K562 (cell line): Measurements from ENCODE around the gene SETD1B. TPM values are rescaled to one million over a fixed set of nuclear protein-coding genes. Genes with fewer than 3 reads are reported as not detected.

Experiments
- BRD4 ChIP-seq: fragments of 200-600 bp; sonication (generic); IDR thresholded peaks from 2 replicates; pipeline ENCODE4 v1.6.1; 2017; ENCODE audit warnings: inconsistent platforms
- CBFB ChIP-seq: sonication (generic); formaldehyde crosslinking; IDR thresholded peaks from 2 replicates; pipeline ENCODE4 v1.4.0; 2020; ENCODE audit warnings: mild to moderate bottlenecking, missing genetic modification reagents
- CHD4 ChIP-seq: fragments of 200-600 bp; sonication (generic); IDR thresholded peaks from 3 replicates; pipeline ENCODE4 v1.6.1; 2012; ENCODE audit warnings: low read depth, mild to moderate bottlenecking, mixed read lengths, low read length, inconsistent platforms; ENCODE audit not compliant: insufficient read depth, insufficient replicate concordance, poor library complexity, severe bottlenecking
- E2F3 ChIP-seq: fragments of 250-450 bp; sonication (Bioruptor Pico); IDR thresholded peaks from 2 replicates; pipeline ENCODE4 v1.4.0; 2020; ENCODE audit warnings: mild to moderate bottlenecking
- EP400 ChIP-seq: fragments of 450-650 bp; IDR thresholded peaks from 2 replicates; pipeline ENCODE4 v1.6.1; 2017; ENCODE audit warnings: antibody characterized with exemption, mild to moderate bottlenecking, moderate library complexity
- MTA3 ChIP-seq: fragments of 450-650 bp; formaldehyde crosslinking; IDR thresholded peaks from 2 replicates; pipeline ENCODE4 v1.6.1; 2017; ENCODE audit warnings: mild to moderate bottlenecking, borderline replicate concordance
- MYC ChIP-seq, 2 experiments: fragments of 250-450 bp in 1 of 2; sonication (Bioruptor Pico) in 1 of 2; IDR thresholded peaks; 2 replicates each; pipeline versions ENCODE4 v1.5.1 to v1.6.1; 2012 to 2021; ENCODE audit warnings: low read depth in 2 of 2, borderline replicate concordance in 1 of 2, improper control_type of control experiment in 1 of 2, low read length in 1 of 2, mild to moderate bottlenecking in 1 of 2, moderate library complexity in 1 of 2
- NCOA4 ChIP-seq: fragments of 450-650 bp; IDR thresholded peaks from 2 replicates; pipeline ENCODE4 v1.6.1; 2018; ENCODE audit warnings: mild to moderate bottlenecking; ENCODE audit not compliant: partially characterized antibody
- PTRF ChIP-seq: fragments of 450-650 bp; IDR thresholded peaks from 2 replicates; pipeline ENCODE4 v1.6.1; 2016; ENCODE audit warnings: mild to moderate bottlenecking, missing genetic modification characterization, missing compliant biosample characterization
- PTTG1 ChIP-seq: fragments of 450-650 bp; IDR thresholded peaks from 2 replicates; pipeline ENCODE4 v1.6.1; 2016; ENCODE audit warnings: low read depth, mild to moderate bottlenecking, missing genetic modification characterization, missing compliant biosample characterization
- PYGO2 ChIP-seq: fragments of 450-650 bp; IDR thresholded peaks from 2 replicates; pipeline ENCODE4 v1.6.1; 2016; ENCODE audit warnings: mild to moderate bottlenecking, missing genetic modification characterization, moderate library complexity, missing compliant biosample characterization
- RBM15 ChIP-seq: fragments of 200-400 bp; formaldehyde crosslinking; IDR thresholded peaks from 2 replicates; pipeline ENCODE4 v1.6.1; 2018; ENCODE audit warnings: mild to moderate bottlenecking, low read length, moderate library complexity; ENCODE audit not compliant: insufficient read depth
- SIN3A ChIP-seq, 2 experiments: fragments of 150-350 bp in 1 of 2; IDR thresholded peaks; 2 replicates each; pipeline ENCODE4 v1.6.1; 2011 to 2016; ENCODE audit warnings: borderline replicate concordance in 2 of 2, low read depth in 2 of 2, low read length in 2 of 2, mild to moderate bottlenecking in 2 of 2, moderate library complexity in 2 of 2; ENCODE audit not compliant: control insufficient read depth in 1 of 2
- SLC30A9 ChIP-seq: fragments of 250-450 bp; sonication (Bioruptor Pico); IDR thresholded peaks from 2 replicates; pipeline ENCODE4 v1.8.0; 2022; ENCODE audit warnings: mild to moderate bottlenecking, moderate library complexity
- YBX1 ChIP-seq: fragments of 450-650 bp; IDR thresholded peaks from 2 replicates; pipeline ENCODE4 v1.7.1; 2016; ENCODE audit warnings: mild to moderate bottlenecking
- ZEB2 ChIP-seq: fragments of 450-650 bp; IDR thresholded peaks from 2 replicates; pipeline ENCODE4 v1.6.1; 2016
- ZNF217 ChIP-seq: sonication (generic); formaldehyde crosslinking; IDR thresholded peaks from 2 replicates; pipeline ENCODE4 v1.8.0; 2022; ENCODE audit warnings: mild to moderate bottlenecking, missing genetic modification reagents
- ZNF324 ChIP-seq: fragments of 250-450 bp; sonication (Bioruptor Pico); IDR thresholded peaks from 2 replicates; pipeline ENCODE4 v1.4.0; 2020; ENCODE audit warnings: mild to moderate bottlenecking
- ZNF408 ChIP-seq: fragments of 250-450 bp; sonication (Bioruptor Pico); IDR thresholded peaks from 2 replicates; pipeline ENCODE4 v1.4.0; 2020; ENCODE audit warnings: low read depth, mild to moderate bottlenecking, moderate library complexity
- polyA plus RNA-seq, 8 experiments: library from polyadenylated mRNA; depleted of rRNA in 4 of 8; stranded (reverse) in 5 of 8; unstranded in 3 of 8; fragments of >200 nt; fragmentation: Nextera tagmentation in 2 of 8; fragmentation: Illumina TruSeq in 1 of 8; extraction: Ambion mirVana in 2 of 8; extraction: Trizol in 1 of 8; gene quantifications; 2 replicates each; pipeline versions ENCODE4 v1.2.1 to v1.2.3, GENCODE V29; 2011 to 2014; ENCODE audit warnings: inconsistent platforms in 1 of 8, missing spikeins in 1 of 8
- total RNA-seq, 7 experiments: library from RNA; depleted of rRNA in 6 of 7; stranded (reverse); fragments of >200 nt in 6 of 7; fragmentation: Illumina TruSeq in 2 of 7; extraction: Trizol in 2 of 7; gene quantifications; 2 replicates each; pipeline versions ENCODE4 v1.2.1 to v1.2.3, GENCODE V29; 2011 to 2021; ENCODE audit warnings: low replicate concordance in 1 of 7
- TF ChIP-seq, protein P1 (sequence below): fragments of 450-650 bp; IDR thresholded peaks from 2 replicates; pipeline ENCODE4 v1.6.1; 2016; ENCODE audit warnings: borderline replicate concordance
- TF ChIP-seq, protein P2 (sequence below): sonication (generic); formaldehyde crosslinking; IDR thresholded peaks from 2 replicates; pipeline ENCODE4 v1.8.0; 2022; ENCODE audit warnings: missing genetic modification reagents, mild to moderate bottlenecking, borderline replicate concordance
- TF ChIP-seq, protein P3 (sequence below): fragments of 250-450 bp; sonication (Bioruptor Pico); IDR thresholded peaks from 2 replicates; pipeline ENCODE4 v1.8.0; 2021; ENCODE audit warnings: borderline replicate concordance, mild to moderate bottlenecking, moderate library complexity; ENCODE audit not compliant: poor library complexity, severe bottlenecking
- TF ChIP-seq, protein P4 (sequence below): fragments of 450-650 bp; formaldehyde crosslinking; IDR thresholded peaks from 2 replicates; pipeline ENCODE4 v1.4.0; 2022; ENCODE audit warnings: missing genetic modification characterization

The SETD1B gene
- total and polyA plus RNA-seq, 9 of the 15 experiments (the other 6 are each of a cell fraction or from before 2014, with no cell fraction given): 0.48 to 26.6 (median 2.3) TPM

DNA sequence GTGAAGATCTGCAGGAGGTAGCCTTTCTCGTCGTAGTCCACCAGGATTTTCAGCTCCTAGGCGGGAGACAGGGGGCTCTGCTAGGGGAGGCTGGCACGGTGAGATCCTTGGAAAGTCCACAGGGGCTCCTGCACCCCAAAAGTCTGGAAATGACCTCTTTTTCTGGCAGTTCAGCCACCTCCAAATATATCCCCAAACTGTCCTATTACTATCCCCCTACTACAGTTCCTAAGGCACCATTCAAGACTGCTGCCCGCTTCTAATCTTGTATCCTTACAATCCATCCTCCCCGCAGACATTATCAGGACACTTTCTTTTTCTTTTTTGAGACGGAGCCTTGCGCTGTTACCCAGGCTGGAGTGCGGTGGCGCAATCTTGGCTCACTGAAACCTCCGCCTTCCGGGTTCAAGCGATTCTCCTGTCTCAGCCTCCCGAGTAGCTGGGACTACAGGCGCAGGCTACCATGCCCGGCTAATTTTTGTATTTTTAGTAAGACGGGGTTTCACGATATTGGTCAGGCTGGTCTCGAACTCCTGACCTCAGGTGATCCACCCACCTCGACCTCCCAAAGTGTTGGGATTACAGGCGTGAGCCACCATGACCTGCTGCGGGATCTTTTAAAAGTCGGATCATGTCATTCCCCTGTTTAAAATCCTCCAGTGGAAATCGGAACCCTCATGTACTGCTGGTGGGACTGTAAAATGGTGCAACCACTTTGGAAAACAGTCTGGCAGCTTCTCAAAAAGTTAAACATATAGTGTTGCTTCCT, 36.4 kb downstream of the SETD1B start (continued):
- TF ChIP-seq, protein P1, sequence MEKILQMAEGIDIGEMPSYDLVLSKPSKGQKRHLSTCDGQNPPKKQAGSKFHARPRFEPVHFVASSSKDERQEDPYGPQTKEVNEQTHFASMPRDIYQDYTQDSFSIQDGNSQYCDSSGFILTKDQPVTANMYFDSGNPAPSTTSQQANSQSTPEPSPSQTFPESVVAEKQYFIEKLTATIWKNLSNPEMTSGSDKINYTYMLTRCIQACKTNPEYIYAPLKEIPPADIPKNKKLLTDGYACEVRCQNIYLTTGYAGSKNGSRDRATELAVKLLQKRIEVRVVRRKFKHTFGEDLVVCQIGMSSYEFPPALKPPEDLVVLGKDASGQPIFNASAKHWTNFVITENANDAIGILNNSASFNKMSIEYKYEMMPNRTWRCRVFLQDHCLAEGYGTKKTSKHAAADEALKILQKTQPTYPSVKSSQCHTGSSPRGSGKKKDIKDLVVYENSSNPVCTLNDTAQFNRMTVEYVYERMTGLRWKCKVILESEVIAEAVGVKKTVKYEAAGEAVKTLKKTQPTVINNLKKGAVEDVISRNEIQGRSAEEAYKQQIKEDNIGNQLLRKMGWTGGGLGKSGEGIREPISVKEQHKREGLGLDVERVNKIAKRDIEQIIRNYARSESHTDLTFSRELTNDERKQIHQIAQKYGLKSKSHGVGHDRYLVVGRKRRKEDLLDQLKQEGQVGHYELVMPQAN: 0 out of 2 replicates have a peak, but pooled peaks have one; percentile 1
- TF ChIP-seq YBX1: no peak
- TF ChIP-seq, protein P2, sequence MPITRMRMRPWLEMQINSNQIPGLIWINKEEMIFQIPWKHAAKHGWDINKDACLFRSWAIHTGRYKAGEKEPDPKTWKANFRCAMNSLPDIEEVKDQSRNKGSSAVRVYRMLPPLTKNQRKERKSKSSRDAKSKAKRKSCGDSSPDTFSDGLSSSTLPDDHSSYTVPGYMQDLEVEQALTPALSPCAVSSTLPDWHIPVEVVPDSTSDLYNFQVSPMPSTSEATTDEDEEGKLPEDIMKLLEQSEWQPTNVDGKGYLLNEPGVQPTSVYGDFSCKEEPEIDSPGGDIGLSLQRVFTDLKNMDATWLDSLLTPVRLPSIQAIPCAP (CRISPR knock-in tag): no peak
- no peak for TF ChIP-seq ZEB2
- peak; percentile 21; the same call in 1 of the 2 replicates for TF ChIP-seq MYC (IDR thresholded peaks at IDR 0.05; ENCODE audit: low read depth, low read length)
- no peak for TF ChIP-seq MYC (CRISPR knock-in tag; IDR thresholded peaks at IDR 0.05; ENCODE audit: borderline replicate concordance, low read depth)
- TF ChIP-seq RBM15: no peak
- TF ChIP-seq SIN3A (IDR thresholded peaks at IDR 0.05; ENCODE audit: borderline replicate concordance in 2 of 2, control insufficient read depth in 1 of 2, low read depth in 2 of 2, low read length in 2 of 2): no peak
- TF ChIP-seq PTTG1: no peak
- TF ChIP-seq CBFB: no peak
- 0 out of 2 replicates have a peak, but pooled peaks have one; percentile 8 for TF ChIP-seq EP400
- no peak for TF ChIP-seq SLC30A9 (CRISPR knock-in tag)
- TF ChIP-seq ZNF217 (CRISPR knock-in tag): no peak
- TF ChIP-seq, protein P3, sequence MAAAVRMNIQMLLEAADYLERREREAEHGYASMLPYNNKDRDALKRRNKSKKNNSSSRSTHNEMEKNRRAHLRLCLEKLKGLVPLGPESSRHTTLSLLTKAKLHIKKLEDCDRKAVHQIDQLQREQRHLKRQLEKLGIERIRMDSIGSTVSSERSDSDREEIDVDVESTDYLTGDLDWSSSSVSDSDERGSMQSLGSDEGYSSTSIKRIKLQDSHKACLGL (CRISPR knock-in tag): no peak
- no peak for TF ChIP-seq E2F3
- TF ChIP-seq BRD4: no peak
- no peak for TF ChIP-seq ZNF324 (CRISPR knock-in tag)
- TF ChIP-seq PTRF: no peak
- no peak for TF ChIP-seq PYGO2
- TF ChIP-seq, protein P4, sequence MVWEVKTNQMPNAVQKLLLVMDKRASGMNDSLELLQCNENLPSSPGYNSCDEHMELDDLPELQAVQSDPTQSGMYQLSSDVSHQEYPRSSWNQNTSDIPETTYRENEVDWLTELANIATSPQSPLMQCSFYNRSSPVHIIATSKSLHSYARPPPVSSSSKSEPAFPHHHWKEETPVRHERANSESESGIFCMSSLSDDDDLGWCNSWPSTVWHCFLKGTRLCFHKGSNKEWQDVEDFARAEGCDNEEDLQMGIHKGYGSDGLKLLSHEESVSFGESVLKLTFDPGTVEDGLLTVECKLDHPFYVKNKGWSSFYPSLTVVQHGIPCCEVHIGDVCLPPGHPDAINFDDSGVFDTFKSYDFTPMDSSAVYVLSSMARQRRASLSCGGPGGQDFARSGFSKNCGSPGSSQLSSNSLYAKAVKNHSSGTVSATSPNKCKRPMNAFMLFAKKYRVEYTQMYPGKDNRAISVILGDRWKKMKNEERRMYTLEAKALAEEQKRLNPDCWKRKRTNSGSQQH (CRISPR knock-in tag): no peak
- TF ChIP-seq CHD4: peak; percentile 52
- TF ChIP-seq NCOA4: no peak
- no peak for TF ChIP-seq ZNF408 (CRISPR knock-in tag)
- TF ChIP-seq MTA3: peak; percentile 19; the same call in 1 of the 2 replicates
